Activated naive CD8-positive, alpha-beta T cell treated with anti-CD3 and anti-CD28 coated beads, Interleukin-2, amount 10 ng/mL, durations not matched to agents 7 days and 5 days (primary cell): ENCODE measurements around the gene C1orf159. TPM values are rescaled to one million over a fixed set of nuclear protein-coding genes. Genes with fewer than 3 reads are reported as not detected.
"Not testable (repeated sequence)": the region's sequence is repeated elsewhere in the genome, so short reads cannot be mapped to it uniquely, and the experiment has no call there.

ENCODE experiments used
- ATAC-seq: fragments of 150-1000 bp; cut with Tn5 transposase; one replicate; pipeline ENCODE4 v1.10.0; 2021; ENCODE audit warnings: low read depth, moderate library complexity
- POLR2A ChIA-PET: fragments of 350-600 bp; sonication (Branson Sonifier 250); formaldehyde crosslinking; loops from one replicate; lab custom pipeline; 2021; ENCODE audit warnings: antibody characterized with exemption; lab: Charles Lee
- DNase-seq: peaks from one replicate; pipeline ENCODE4 v3.0.0; 2021
- H3K27ac Mint-ChIP-seq: one replicate; pipeline ENCODE4 v1.8.0; 2022; ENCODE audit warnings: mild to moderate bottlenecking, mixed read lengths
- H3K27me3 Mint-ChIP-seq: one replicate; pipeline ENCODE4 v1.8.0; 2022; ENCODE audit warnings: mild to moderate bottlenecking, moderate library complexity, mixed read lengths
- H3K36me3 Mint-ChIP-seq: one replicate; pipeline ENCODE4 v1.8.0; 2021; ENCODE audit warnings: mild to moderate bottlenecking, mixed read lengths
- H3K4me1 Mint-ChIP-seq: one replicate; pipeline ENCODE4 v1.8.0; 2021; ENCODE audit warnings: mixed read lengths
- H3K4me3 Mint-ChIP-seq: one replicate; pipeline ENCODE4 v1.8.0; 2022; ENCODE audit warnings: mild to moderate bottlenecking, moderate library complexity, mixed read lengths
- H3K9me3 Mint-ChIP-seq: one replicate; pipeline ENCODE4 v1.8.0; 2021; ENCODE audit warnings: mixed read lengths
- total RNA-seq, 2 experiments: library from RNA; stranded (reverse); gene quantifications; one replicate each; pipeline ENCODE4 v1.2.3, GENCODE V29; 2021

Gene C1orf159
- total RNA-seq, 2 experiments from 2014 or later = 22.7 to 23.0 TPM

GRCh38 chr1:1157033-1157365 is 41.1 kb upstream of the C1orf159 start:
- H3K27ac Mint-ChIP-seq = peak overlapping the region; percentile 54
- no peak for DNase-seq
- peaks cover 18% of the 10 kb centered on the region for H3K9me3 Mint-ChIP-seq
- peaks cover 1% of the 10 kb centered on the region for H3K4me1 Mint-ChIP-seq
- no peaks in the 10 kb centered on the region for H3K27me3 Mint-ChIP-seq
- POLR2A ChIA-PET = interaction anchor here (2.8 to 2.9 kb wide), 2 partner anchors 17 to 20 kb away, joined by 11 to 12 read pairs; partner anchors contain the start of gene TTLL10
- H3K4me3 Mint-ChIP-seq = no peak overlapping the region
- H3K36me3 Mint-ChIP-seq = peaks cover 12% of the 10 kb centered on the region
- ATAC-seq = no peak

- peaks cover 20% of the 10 kb centered on the region for H3K9me3 Mint-ChIP-seq
- POLR2A ChIA-PET = interaction anchor here (2.9 kb wide), 1 partner anchor 19 kb away, joined by 11 read pairs; no protein-coding TSS in a partner anchor
- H3K36me3 Mint-ChIP-seq = peaks cover 12% of the 10 kb centered on the region
- H3K4me1 Mint-ChIP-seq = peaks cover 1% of the 10 kb centered on the region
- DNase-seq = no peak
- no peaks in the 10 kb centered on the region for H3K27me3 Mint-ChIP-seq
- H3K4me3 Mint-ChIP-seq = no peak overlapping the region
- ATAC-seq = no peak
- H3K27ac Mint-ChIP-seq = peak overlapping the region; percentile 54
Measured at GRCh38 chr1:1156140-1157032, 40.5 kb upstream of the C1orf159 start.

- H3K36me3 Mint-ChIP-seq = peaks cover 12% of the 10 kb centered on the region
- peaks cover 20% of the 10 kb centered on the region for H3K9me3 Mint-ChIP-seq
- H3K27ac Mint-ChIP-seq = no peak overlapping the region
- peaks cover 1% of the 10 kb centered on the region for H3K4me1 Mint-ChIP-seq
- no peak for ATAC-seq
- POLR2A ChIA-PET = interaction anchor here (1.0 kb wide), 1 partner anchor 11 kb away, joined by 4 read pairs; no protein-coding TSS in a partner anchor
- DNase-seq = no peak
- no peak overlapping the region for H3K4me3 Mint-ChIP-seq
- no peaks in the 10 kb centered on the region for H3K27me3 Mint-ChIP-seq
Measured at GRCh38 chr1:1155258-1155657, 39.4 kb upstream of the C1orf159 start.

GRCh38 chr1:1153874-1154273 is 38.0 kb upstream of the C1orf159 start:
- Mint-ChIP-seq H3K36me3 (peaks cover 12% of the 10 kb centered on the region), H3K4me1 (peaks cover 1% of the 10 kb centered on the region), H3K9me3 (peaks cover 20% of the 10 kb centered on the region), H3K27ac (no peak overlapping the region), H3K27me3 (no peaks in the 10 kb centered on the region), H3K4me3 (no peak overlapping the region)
- DNase-seq (no peak), ATAC-seq (no peak)
- POLR2A ChIA-PET = no interaction called here

- not testable (repeated sequence) for H3K27me3 Mint-ChIP-seq, DNase-seq, H3K4me1 Mint-ChIP-seq, H3K4me3 Mint-ChIP-seq, ATAC-seq
- peaks cover 12% of the 10 kb centered on the region for H3K36me3 Mint-ChIP-seq
- POLR2A ChIA-PET = interaction anchor here (0.8 kb wide), 1 partner anchor 12 kb away, joined by 3 read pairs; no protein-coding TSS in a partner anchor
- peak overlapping the region; percentile 64 for H3K27ac Mint-ChIP-seq
- peaks cover 20% of the 10 kb centered on the region for H3K9me3 Mint-ChIP-seq
Measured at GRCh38 chr1:1153215-1153614, 37.3 kb upstream of the C1orf159 start.

GRCh38 chr1:1152431-1152830 is 36.5 kb upstream of the C1orf159 start:
- DNase-seq, POLR2A ChIA-PET: not testable (repeated sequence)
- H3K27ac Mint-ChIP-seq = peak overlapping the region; percentile 64

GRCh38 chr1:1151306-1151705 is 35.4 kb upstream of the C1orf159 start:
- no peaks in the 10 kb centered on the region for H3K27me3 Mint-ChIP-seq
- peaks cover 12% of the 10 kb centered on the region for H3K36me3 Mint-ChIP-seq
- POLR2A ChIA-PET = no interaction called here
- ATAC-seq = no peak
- H3K9me3 Mint-ChIP-seq = peaks cover 20% of the 10 kb centered on the region
- no peak overlapping the region for H3K27ac Mint-ChIP-seq
- DNase-seq = no peak
- H3K4me3 Mint-ChIP-seq = no peak overlapping the region
- no peaks in the 10 kb centered on the region for H3K4me1 Mint-ChIP-seq

More at GRCh38 chr1:1152431-1152830, 36.5 kb upstream of the C1orf159 start:
- H3K4me3 Mint-ChIP-seq, H3K27me3 Mint-ChIP-seq, ATAC-seq, H3K4me1 Mint-ChIP-seq: not testable (repeated sequence)
- peaks cover 20% of the 10 kb centered on the region for H3K9me3 Mint-ChIP-seq
- H3K36me3 Mint-ChIP-seq = peaks cover 12% of the 10 kb centered on the region

- POLR2A ChIA-PET = no interaction called here
- H3K36me3 Mint-ChIP-seq = peaks cover 12% of the 10 kb centered on the region
- ATAC-seq (no peak), DNase-seq (no peak)
- no peak overlapping the region for H3K4me3 Mint-ChIP-seq
- no peaks in the 10 kb centered on the region for H3K4me1 Mint-ChIP-seq
- H3K27me3 Mint-ChIP-seq = no peaks in the 10 kb centered on the region
- H3K27ac Mint-ChIP-seq = no peak overlapping the region
- H3K9me3 Mint-ChIP-seq = peaks cover 20% of the 10 kb centered on the region
Measured at GRCh38 chr1:1150100-1150499, 34.2 kb upstream of the C1orf159 start.

- DNase-seq (no peak), ATAC-seq (no peak)
- no peak overlapping the region for H3K27ac Mint-ChIP-seq
- H3K4me1 Mint-ChIP-seq = no peaks in the 10 kb centered on the region
- H3K27me3 Mint-ChIP-seq = no peaks in the 10 kb centered on the region
- H3K4me3 Mint-ChIP-seq = no peak overlapping the region
- peaks cover 12% of the 10 kb centered on the region for H3K36me3 Mint-ChIP-seq
- POLR2A ChIA-PET = interaction anchor here (0.7 kb wide), 1 partner anchor 83 kb away, joined by 4 read pairs; the partner anchor contains the start of gene B3GALT6
- peaks cover 20% of the 10 kb centered on the region for H3K9me3 Mint-ChIP-seq
Measured at GRCh38 chr1:1149416-1149815, 33.5 kb upstream of the C1orf159 start.

GRCh38 chr1:1148569-1148968 is 32.7 kb upstream of the C1orf159 start:
- POLR2A ChIA-PET = no interaction called here
- no peaks in the 10 kb centered on the region for H3K27me3 Mint-ChIP-seq

GRCh38 chr1:1148061-1148460 is 32.2 kb upstream of the C1orf159 start:
- no peak for ATAC-seq
- H3K9me3 Mint-ChIP-seq = peaks cover 12% of the 10 kb centered on the region
- no peaks in the 10 kb centered on the region for H3K27me3 Mint-ChIP-seq
- peaks cover 9% of the 10 kb centered on the region for H3K36me3 Mint-ChIP-seq
- no peak overlapping the region for H3K27ac Mint-ChIP-seq
- DNase-seq = no peak
- POLR2A ChIA-PET = no interaction called here
- H3K4me3 Mint-ChIP-seq = no peak overlapping the region
- peaks cover 3% of the 10 kb centered on the region for H3K4me1 Mint-ChIP-seq

More at GRCh38 chr1:1148569-1148968, 32.7 kb upstream of the C1orf159 start:
- H3K9me3 Mint-ChIP-seq = peaks cover 16% of the 10 kb centered on the region
- no peak overlapping the region for H3K4me3 Mint-ChIP-seq
- peaks cover 3% of the 10 kb centered on the region for H3K4me1 Mint-ChIP-seq
- DNase-seq (no peak), ATAC-seq (no peak)
- H3K36me3 Mint-ChIP-seq = peaks cover 12% of the 10 kb centered on the region
- H3K27ac Mint-ChIP-seq = no peak overlapping the region

GRCh38 chr1:1146596-1146995 is 30.7 kb upstream of the C1orf159 start:
- Mint-ChIP-seq H3K36me3 (no peaks in the 10 kb centered on the region), H3K9me3 (no peaks in the 10 kb centered on the region), H3K27ac (peak overlapping the region; percentile 67), H3K27me3 (no peaks in the 10 kb centered on the region), H3K4me1 (peaks cover 4% of the 10 kb centered on the region), H3K4me3 (no peak overlapping the region)
- ATAC-seq (no peak), DNase-seq (no peak)
- POLR2A ChIA-PET = no interaction called here

- no peak for ATAC-seq
- H3K4me1 Mint-ChIP-seq = peaks cover 4% of the 10 kb centered on the region
- no peaks in the 10 kb centered on the region for H3K9me3 Mint-ChIP-seq
Measured at GRCh38 chr1:1146026-1146425, 30.1 kb upstream of the C1orf159 start.

GRCh38 chr1:1145547-1145914 is 29.6 kb upstream of the C1orf159 start:
- POLR2A ChIA-PET = no interaction called here
- Mint-ChIP-seq H3K9me3 (no peaks in the 10 kb centered on the region), H3K36me3 (no peaks in the 10 kb centered on the region), H3K27me3 (no peaks in the 10 kb centered on the region), H3K27ac (peak overlapping the region; percentile 91), H3K4me1 (peaks cover 4% of the 10 kb centered on the region), H3K4me3 (no peak overlapping the region)
- DNase-seq (no peak), ATAC-seq (no peak)

More at GRCh38 chr1:1146026-1146425, 30.1 kb upstream of the C1orf159 start:
- no peak for DNase-seq
- Mint-ChIP-seq H3K4me3 (no peak overlapping the region), H3K27me3 (no peaks in the 10 kb centered on the region), H3K27ac (no peak overlapping the region), H3K36me3 (no peaks in the 10 kb centered on the region)
- POLR2A ChIA-PET = no interaction called here
